Glutamatergic neuron (in vitro differentiated cells): Measurements from ENCODE around the gene DYNLRB1. TPM values are rescaled to one million over a fixed set of nuclear protein-coding genes. Genes with fewer than 3 reads are reported as not detected.

Source experiments
- DNase-seq: peaks from one replicate; pipeline ENCODE4 v3.0.0; 2022
- H3K27ac Mint-ChIP-seq: one replicate; pipeline ENCODE4 v1.8.0; 2020; ENCODE audit warnings: mild to moderate bottlenecking, mixed read lengths, inconsistent platforms; ENCODE audit not compliant: unreplicated experiment
- H3K27me3 Mint-ChIP-seq: one replicate; pipeline ENCODE4 v1.8.0; 2020; ENCODE audit warnings: mild to moderate bottlenecking, moderate library complexity, mixed read lengths, inconsistent platforms; ENCODE audit not compliant: unreplicated experiment
- H3K36me3 Mint-ChIP-seq: one replicate; pipeline ENCODE4 v1.8.0; 2020; ENCODE audit warnings: mild to moderate bottlenecking, mixed read lengths, inconsistent platforms; ENCODE audit not compliant: unreplicated experiment
- H3K4me1 Mint-ChIP-seq: one replicate; pipeline ENCODE4 v1.8.0; 2020; ENCODE audit warnings: mild to moderate bottlenecking, low read depth, mixed read lengths, inconsistent platforms; ENCODE audit not compliant: unreplicated experiment
- H3K4me3 Mint-ChIP-seq: one replicate; pipeline ENCODE4 v1.8.0; 2020; ENCODE audit warnings: mild to moderate bottlenecking, mixed read lengths, inconsistent platforms; ENCODE audit not compliant: unreplicated experiment
- H3K9me3 Mint-ChIP-seq: one replicate; pipeline ENCODE4 v1.8.0; 2020; ENCODE audit warnings: mild to moderate bottlenecking, moderate library complexity, mixed read lengths, inconsistent platforms; ENCODE audit not compliant: unreplicated experiment
- total RNA-seq: library from RNA; stranded (reverse); fragmentation: NEBNext Ultra II Directional; extraction: Animal tissue kit (Norgen Biotek cat#: 25700); gene quantifications from one replicate; pipeline ENCODE4 v1.2.1, GENCODE V29; 2021; ENCODE audit not compliant: unreplicated experiment
- TF ChIP-seq, protein P1 (sequence below): fragments of 200-600 bp; sonication (generic); IDR thresholded peaks from one replicate; pipeline ENCODE4 v1.5.0; 2021; ENCODE audit not compliant: partially characterized antibody, unreplicated experiment

Gene DYNLRB1
- total RNA-seq, 1 donor from 2014 or later = 185 TPM

- Mint-ChIP-seq H3K27ac (no peak overlapping the region), H3K4me3 (no peak overlapping the region), H3K36me3 (no peaks in the 10 kb centered on the region), H3K9me3 (peaks cover 1% of the 10 kb centered on the region), H3K4me1 (peaks cover 13% of the 10 kb centered on the region), H3K27me3 (peaks cover 4% of the 10 kb centered on the region)
- TF ChIP-seq, protein P1, sequence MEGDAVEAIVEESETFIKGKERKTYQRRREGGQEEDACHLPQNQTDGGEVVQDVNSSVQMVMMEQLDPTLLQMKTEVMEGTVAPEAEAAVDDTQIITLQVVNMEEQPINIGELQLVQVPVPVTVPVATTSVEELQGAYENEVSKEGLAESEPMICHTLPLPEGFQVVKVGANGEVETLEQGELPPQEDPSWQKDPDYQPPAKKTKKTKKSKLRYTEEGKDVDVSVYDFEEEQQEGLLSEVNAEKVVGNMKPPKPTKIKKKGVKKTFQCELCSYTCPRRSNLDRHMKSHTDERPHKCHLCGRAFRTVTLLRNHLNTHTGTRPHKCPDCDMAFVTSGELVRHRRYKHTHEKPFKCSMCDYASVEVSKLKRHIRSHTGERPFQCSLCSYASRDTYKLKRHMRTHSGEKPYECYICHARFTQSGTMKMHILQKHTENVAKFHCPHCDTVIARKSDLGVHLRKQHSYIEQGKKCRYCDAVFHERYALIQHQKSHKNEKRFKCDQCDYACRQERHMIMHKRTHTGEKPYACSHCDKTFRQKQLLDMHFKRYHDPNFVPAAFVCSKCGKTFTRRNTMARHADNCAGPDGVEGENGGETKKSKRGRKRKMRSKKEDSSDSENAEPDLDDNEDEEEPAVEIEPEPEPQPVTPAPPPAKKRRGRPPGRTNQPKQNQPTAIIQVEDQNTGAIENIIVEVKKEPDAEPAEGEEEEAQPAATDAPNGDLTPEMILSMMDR = no peak
- DNase-seq = no peak
Measured at GRCh38 chr20:34529742-34530141, 13.5 kb downstream of the DYNLRB1 start.

DNA sequence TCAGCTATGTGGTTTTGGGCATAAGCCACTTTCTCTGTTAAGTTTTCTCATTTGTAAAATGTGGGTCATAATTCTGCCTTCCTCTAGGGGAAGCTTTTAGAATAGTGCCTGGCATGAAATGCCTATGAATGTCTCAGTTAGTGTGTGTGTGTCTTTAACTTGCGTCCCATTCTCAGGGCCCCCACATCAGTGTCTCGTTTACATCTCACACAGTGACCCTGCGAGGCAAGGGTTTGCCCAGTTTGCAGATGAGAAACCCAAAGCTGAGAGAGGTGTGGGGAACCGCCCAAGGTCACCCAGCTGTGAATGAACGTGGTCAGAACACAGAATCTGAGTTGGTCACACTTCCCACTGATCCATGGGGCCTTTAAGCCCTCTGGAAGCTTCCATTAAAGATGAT, 14.1 kb downstream of the DYNLRB1 start:
- DNase-seq = no peak
- H3K4me1 Mint-ChIP-seq = peaks cover 13% of the 10 kb centered on the region
- peaks cover under 1% of the 10 kb centered on the region for H3K36me3 Mint-ChIP-seq
- TF ChIP-seq, protein P1 = no peak
- H3K9me3 Mint-ChIP-seq = peaks cover 1% of the 10 kb centered on the region
- peaks cover 6% of the 10 kb centered on the region for H3K27me3 Mint-ChIP-seq
- H3K27ac Mint-ChIP-seq = no peak overlapping the region
- no peak overlapping the region for H3K4me3 Mint-ChIP-seq

DNA sequence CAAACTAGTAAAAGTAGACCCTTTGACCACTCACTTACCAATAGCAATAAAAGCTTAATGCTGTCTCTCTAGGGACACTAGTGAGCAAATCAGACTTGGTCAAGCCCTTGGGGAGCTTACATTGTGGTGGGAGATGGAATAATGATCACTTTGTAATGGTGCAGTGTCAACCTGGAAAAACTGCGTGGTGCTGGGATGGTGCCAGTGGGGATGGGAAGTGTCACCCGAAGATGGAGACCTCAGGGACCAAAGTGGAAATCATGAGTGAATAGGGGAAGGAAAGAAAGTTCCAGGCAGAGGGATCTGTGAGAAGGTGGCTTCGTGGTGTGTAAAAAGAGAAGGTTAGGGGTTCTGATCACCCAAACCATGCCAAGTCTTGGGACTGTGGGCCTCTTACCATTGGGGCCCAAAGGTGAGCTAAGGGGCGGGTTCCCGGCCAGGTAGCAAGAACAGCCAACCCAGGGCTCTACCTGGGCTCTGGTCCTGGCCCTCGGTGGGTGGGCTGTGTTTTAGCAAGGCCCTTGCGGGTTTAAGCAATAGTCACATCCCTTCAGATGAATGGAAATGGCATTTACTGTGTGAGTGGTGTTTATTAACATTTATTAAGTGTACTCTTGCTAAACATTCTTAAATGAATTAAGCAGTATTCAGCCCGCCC, 15.5 kb downstream of the DYNLRB1 start:
- Mint-ChIP-seq H3K27ac (no peak overlapping the region), H3K27me3 (peaks cover 8% of the 10 kb centered on the region), H3K36me3 (peaks cover 4% of the 10 kb centered on the region), H3K9me3 (peaks cover 5% of the 10 kb centered on the region), H3K4me3 (no peak overlapping the region), H3K4me1 (peaks cover 12% of the 10 kb centered on the region)
- TF ChIP-seq, protein P1 = no peak
- no peak for DNase-seq

DNA sequence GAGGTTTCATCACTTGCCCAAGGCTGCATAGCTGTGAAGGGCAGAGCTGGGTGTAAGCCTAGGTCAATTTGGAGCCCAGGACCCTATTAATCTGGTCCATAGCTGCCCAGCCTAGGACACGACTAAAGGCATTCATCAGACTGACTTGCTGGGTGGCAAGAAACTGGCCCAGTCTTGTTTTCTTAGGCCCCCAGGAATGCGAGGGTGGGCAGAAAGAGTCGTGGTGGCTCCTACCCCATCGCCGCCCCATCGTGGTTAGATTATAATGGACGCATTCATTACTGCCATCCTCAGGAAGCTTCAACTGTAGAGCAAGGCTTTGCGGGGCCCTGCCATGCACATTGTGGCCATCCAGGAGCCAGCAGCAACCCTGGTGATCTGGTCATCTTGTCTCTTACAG, 16.1 kb downstream of the DYNLRB1 start:
- no peak for DNase-seq
- TF ChIP-seq, protein P1 = no peak
- peaks cover 12% of the 10 kb centered on the region for H3K4me1 Mint-ChIP-seq
- H3K36me3 Mint-ChIP-seq = peaks cover 4% of the 10 kb centered on the region
- H3K27ac Mint-ChIP-seq = no peak overlapping the region
- no peak overlapping the region for H3K4me3 Mint-ChIP-seq
- H3K27me3 Mint-ChIP-seq = peaks cover 8% of the 10 kb centered on the region
- H3K9me3 Mint-ChIP-seq = peaks cover 5% of the 10 kb centered on the region

- Mint-ChIP-seq H3K9me3 (peaks cover 5% of the 10 kb centered on the region), H3K4me3 (no peak overlapping the region), H3K27me3 (peaks cover 8% of the 10 kb centered on the region), H3K36me3 (peaks cover 4% of the 10 kb centered on the region), H3K4me1 (peaks cover 12% of the 10 kb centered on the region), H3K27ac (no peak overlapping the region)
- DNase-seq = no peak
- TF ChIP-seq, protein P1 = no peak
Measured at GRCh38 chr20:34532756-34533155, 16.5 kb downstream of the DYNLRB1 start.
